ENCODE measurements around the gene CCDC157.
"Not testable (repeated sequence)": the region's sequence is repeated elsewhere in the genome, so short reads cannot be mapped to it uniquely, and the experiment has no call there.

The CCDC157 gene

DNA sequence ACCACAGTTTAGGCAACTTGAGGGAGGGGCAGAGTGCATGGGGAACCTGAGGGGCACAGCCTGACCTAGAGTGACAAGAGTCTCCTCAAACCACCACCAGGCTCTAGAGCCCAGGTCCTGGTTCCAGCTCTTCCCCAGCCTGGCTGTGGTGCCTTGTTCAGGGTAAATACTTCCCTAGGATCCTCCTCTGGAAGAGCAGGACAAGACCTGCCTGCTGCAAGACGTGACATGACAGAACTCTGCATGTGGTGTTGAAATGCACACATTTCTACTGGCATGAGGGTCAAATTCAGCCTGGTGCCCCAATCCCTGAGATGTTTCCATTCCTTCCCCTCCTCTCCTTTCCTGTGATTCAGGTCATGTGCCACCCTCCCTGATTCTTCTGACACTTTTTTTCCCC lies 43.4 kb downstream of the CCDC157 start:
- H3K27me3 ChIP-seq (ENCODE audit: control insufficient read depth, insufficient read depth, low read length) = peaks cover 9% of the 10 kb centered on the region
- no peaks in the 10 kb centered on the region for H3K36me3 ChIP-seq (ENCODE audit: control insufficient read depth, insufficient read depth, low read length)
- H3K9me3 ChIP-seq (ENCODE audit: control insufficient read depth, low read length) = no peaks in the 10 kb centered on the region
- no peak overlapping the region for H3K9ac ChIP-seq (ENCODE audit: low read length)
- H3K4me3 ChIP-seq (ENCODE audit: low read length) = no peak overlapping the region
- H3K4me1 ChIP-seq (ENCODE audit: control insufficient read depth, insufficient read depth, low read length) = peaks cover 35% of the 10 kb centered on the region

DNA sequence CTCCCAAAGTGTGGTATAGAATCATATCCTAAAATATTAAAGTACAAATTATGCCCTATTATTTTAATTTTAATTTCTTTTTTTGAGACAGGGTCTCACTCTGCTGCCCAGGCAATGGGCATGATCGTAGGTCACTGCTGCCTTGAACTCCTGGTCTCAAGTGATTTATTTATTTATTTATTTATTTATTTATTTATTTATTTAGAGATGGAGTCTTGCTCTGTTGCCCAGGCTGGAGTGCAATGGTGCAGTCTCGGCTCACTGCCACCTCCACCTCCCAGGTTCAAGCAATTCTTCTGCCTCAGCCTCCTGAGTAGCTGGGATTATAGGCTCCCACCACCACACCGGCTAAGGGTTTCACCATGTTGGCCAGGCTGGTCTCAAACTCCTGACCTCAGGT lies 44.2 kb downstream of the CCDC157 start:
- H3K4me1 ChIP-seq (ENCODE audit: control insufficient read depth, insufficient read depth, low read length) = peaks cover 35% of the 10 kb centered on the region
- H3K36me3 ChIP-seq (ENCODE audit: control insufficient read depth, insufficient read depth, low read length); H3K9me3 ChIP-seq (ENCODE audit: control insufficient read depth, low read length); H3K4me3 ChIP-seq (ENCODE audit: low read length); H3K27me3 ChIP-seq (ENCODE audit: control insufficient read depth, insufficient read depth, low read length); H3K9ac ChIP-seq (ENCODE audit: low read length): not testable (repeated sequence)

DNA sequence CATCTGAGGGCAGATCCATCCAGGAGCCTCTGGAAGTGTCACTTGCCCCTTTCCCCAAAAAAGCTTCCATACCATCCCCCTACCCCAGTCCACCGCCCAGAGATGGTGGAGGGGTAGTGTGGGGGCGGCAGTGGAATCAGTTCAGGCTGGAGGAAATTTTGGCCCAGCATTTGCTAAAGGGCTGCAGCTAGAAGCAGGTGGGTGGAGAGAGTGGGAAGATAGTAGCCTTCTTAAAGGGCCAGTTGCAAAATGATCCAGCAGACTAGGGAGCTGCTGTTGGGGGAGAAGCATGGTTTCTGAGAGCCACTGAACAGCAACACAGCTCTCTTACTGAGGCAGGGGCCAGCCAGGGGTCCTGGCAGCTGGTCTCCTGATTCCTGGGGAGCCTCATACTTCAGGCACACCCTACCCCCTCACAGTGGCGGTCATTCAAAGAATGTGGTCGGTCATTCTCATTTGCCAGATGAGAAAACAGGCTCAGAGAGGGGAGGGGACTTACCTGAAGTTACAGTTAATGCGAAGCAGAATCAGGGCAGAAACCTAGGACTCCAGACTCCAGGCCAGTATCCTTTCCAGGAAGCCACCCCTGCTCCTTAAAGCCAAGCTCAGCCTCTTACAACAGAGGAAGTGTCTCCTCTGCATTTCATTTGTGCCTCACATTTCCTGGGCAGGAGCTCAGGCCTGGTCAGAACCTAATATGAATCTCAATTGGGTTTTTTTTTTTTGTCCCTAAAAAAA lies 45.4 kb downstream of the CCDC157 start:
- no peaks in the 10 kb centered on the region for H3K36me3 ChIP-seq (ENCODE audit: control insufficient read depth, insufficient read depth, low read length)
- peaks cover 26% of the 10 kb centered on the region for H3K4me1 ChIP-seq (ENCODE audit: control insufficient read depth, insufficient read depth, low read length)
- no peak overlapping the region for H3K9ac ChIP-seq (ENCODE audit: low read length)
- peaks cover 9% of the 10 kb centered on the region for H3K27me3 ChIP-seq (ENCODE audit: control insufficient read depth, insufficient read depth, low read length)
- H3K9me3 ChIP-seq (ENCODE audit: control insufficient read depth, low read length) = no peaks in the 10 kb centered on the region
- no peak overlapping the region for H3K4me3 ChIP-seq (ENCODE audit: low read length)

DNA sequence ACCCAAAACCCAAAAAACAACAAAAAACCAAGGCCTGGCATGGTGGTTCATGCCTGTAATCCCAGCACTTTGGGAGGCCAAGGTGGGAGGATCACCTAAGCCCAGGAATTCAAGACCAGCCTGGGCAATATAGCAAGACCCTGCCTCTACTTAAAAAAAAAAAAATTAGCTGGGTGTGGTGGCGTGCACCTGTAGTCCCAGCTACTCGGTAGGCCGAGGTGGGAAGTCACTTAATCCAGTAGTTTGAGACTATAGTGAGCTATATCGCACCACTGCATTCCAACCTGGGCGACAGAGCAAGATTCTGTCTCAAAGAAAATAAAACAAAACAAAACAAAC lies 45.9 kb downstream of the CCDC157 start:
- H3K4me3 ChIP-seq (ENCODE audit: low read length); H3K9me3 ChIP-seq (ENCODE audit: control insufficient read depth, low read length); H3K27me3 ChIP-seq (ENCODE audit: control insufficient read depth, insufficient read depth, low read length); H3K9ac ChIP-seq (ENCODE audit: low read length); H3K36me3 ChIP-seq (ENCODE audit: control insufficient read depth, insufficient read depth, low read length): not testable (repeated sequence)
- peaks cover 21% of the 10 kb centered on the region for H3K4me1 ChIP-seq (ENCODE audit: control insufficient read depth, insufficient read depth, low read length)

DNA sequence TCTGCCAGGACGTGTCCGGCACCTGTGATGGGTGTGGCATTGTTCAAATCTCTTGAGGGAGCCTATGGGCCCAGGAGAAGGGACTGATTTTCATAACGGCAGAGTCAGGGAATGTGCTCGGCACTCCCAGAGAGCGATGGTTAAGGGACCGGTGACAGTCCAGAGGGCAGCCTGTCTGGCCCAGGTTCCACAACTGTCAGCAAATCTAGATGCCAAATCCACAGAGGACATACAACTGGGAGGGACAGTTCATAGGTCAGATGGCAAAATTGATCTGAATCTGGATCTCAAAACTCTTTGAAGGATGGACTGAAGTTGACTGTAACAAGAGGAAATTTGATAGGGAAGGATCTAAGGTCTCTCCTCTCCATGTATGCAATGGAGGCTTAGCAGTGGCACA lies 47.5 kb downstream of the CCDC157 start:
- H3K27me3 ChIP-seq (ENCODE audit: control insufficient read depth, insufficient read depth, low read length) = no peaks in the 10 kb centered on the region

DNA sequence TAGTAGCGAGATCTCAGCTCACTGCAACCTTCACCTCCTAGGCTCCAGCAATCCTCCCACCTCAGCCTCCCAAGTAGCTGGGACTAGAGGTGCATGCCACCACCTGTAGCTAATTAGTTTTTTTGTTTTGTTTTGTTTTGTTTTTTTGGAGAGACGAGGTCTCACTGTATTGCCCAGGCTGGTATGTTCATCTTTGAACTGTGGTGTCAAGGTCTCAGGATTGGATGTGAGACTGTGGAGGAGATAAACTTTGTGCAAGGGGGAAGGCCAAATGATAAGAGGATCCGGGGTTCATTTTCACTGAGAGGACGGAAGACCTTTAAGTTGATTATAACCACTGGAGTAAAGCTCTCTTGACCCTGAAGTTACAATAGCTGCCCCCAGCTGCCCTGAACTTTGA lies 48.9 kb downstream of the CCDC157 start:
- Histone ChIP-seq H3K27me3 (ENCODE audit: control insufficient read depth, insufficient read depth, low read length) (no peaks in the 10 kb centered on the region), H3K4me3 (ENCODE audit: low read length) (no peak overlapping the region), H3K36me3 (ENCODE audit: control insufficient read depth, insufficient read depth, low read length) (no peaks in the 10 kb centered on the region), H3K4me1 (ENCODE audit: control insufficient read depth, insufficient read depth, low read length) (peaks cover 7% of the 10 kb centered on the region), H3K9me3 (ENCODE audit: control insufficient read depth, low read length) (no peaks in the 10 kb centered on the region), H3K9ac (ENCODE audit: low read length) (no peak overlapping the region)

More for the DNA sequence above, 47.5 kb downstream of the CCDC157 start:
- H3K4me1 ChIP-seq (ENCODE audit: control insufficient read depth, insufficient read depth, low read length) = peaks cover 7% of the 10 kb centered on the region
- H3K9ac ChIP-seq (ENCODE audit: low read length) = no peak overlapping the region
- H3K4me3 ChIP-seq (ENCODE audit: low read length) = no peak overlapping the region
- no peaks in the 10 kb centered on the region for H3K9me3 ChIP-seq (ENCODE audit: control insufficient read depth, low read length)
- H3K36me3 ChIP-seq (ENCODE audit: control insufficient read depth, insufficient read depth, low read length) = no peaks in the 10 kb centered on the region

DNA sequence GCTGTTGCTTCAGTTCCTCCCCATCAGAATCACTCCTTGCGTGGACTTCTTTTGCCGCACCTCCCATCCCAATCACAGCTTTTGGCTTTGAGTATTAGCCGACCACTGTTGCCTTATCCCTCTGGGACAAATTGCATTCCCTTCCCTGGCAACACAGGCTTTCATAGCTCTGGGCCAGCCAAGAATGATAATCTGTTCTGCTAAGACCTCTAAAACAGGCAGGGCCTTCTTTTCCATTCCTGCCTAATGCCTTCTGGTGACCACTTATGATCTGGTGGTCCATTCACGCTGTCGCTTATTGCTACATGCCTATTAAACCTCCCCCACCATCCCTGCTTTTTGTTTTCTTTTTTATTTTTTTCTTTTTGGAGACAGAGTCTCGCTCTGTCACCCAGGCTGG lies 49.6 kb downstream of the CCDC157 start:
- Histone ChIP-seq H3K4me1 (ENCODE audit: control insufficient read depth, insufficient read depth, low read length) (peaks cover 7% of the 10 kb centered on the region), H3K36me3 (ENCODE audit: control insufficient read depth, insufficient read depth, low read length) (no peaks in the 10 kb centered on the region), H3K9me3 (ENCODE audit: control insufficient read depth, low read length) (no peaks in the 10 kb centered on the region), H3K27me3 (ENCODE audit: control insufficient read depth, insufficient read depth, low read length) (no peaks in the 10 kb centered on the region), H3K4me3 (ENCODE audit: low read length) (no peak overlapping the region), H3K9ac (ENCODE audit: low read length) (no peak overlapping the region)

DNA sequence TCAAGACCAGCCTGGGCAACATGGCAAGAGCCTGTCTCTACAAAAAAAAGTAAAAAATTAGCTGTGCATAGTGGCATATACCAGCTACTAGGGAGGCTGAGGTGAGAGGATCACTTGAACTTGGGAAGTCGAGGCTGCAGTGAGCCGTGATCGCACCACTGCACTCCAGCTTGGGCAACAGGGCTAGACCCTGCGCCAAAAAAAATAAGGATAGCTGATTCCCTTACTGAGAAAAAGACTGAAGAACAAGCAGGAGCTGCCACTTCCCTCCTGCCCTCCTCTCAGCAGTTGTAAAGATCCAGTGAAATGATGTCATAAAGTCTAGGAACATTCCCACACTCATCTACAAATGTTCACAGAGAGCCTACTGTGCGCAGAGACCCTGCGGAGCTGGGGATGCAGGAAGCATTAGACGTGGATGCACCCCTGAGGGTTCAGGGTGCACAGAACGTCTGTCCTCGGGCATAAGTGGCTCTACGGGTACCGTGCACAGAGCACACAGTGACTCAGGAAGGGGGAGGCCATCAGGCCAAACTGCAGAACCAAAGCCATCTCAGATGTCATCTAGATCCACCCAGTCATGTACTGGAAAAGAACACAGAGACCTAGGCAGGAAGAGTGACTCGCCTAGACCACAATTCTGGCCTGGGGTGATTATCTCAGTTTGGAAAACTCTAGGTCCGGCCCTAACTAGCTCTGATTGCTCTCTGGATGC lies 51.7 kb downstream of the CCDC157 start:
- no peaks in the 10 kb centered on the region for H3K9me3 ChIP-seq (ENCODE audit: control insufficient read depth, low read length)
- H3K4me1 ChIP-seq (ENCODE audit: control insufficient read depth, insufficient read depth, low read length) = no peaks in the 10 kb centered on the region
- no peak overlapping the region for H3K4me3 ChIP-seq (ENCODE audit: low read length)
- no peaks in the 10 kb centered on the region for H3K27me3 ChIP-seq (ENCODE audit: control insufficient read depth, insufficient read depth, low read length)
- H3K9ac ChIP-seq (ENCODE audit: low read length) = no peak overlapping the region
- H3K36me3 ChIP-seq (ENCODE audit: control insufficient read depth, insufficient read depth, low read length) = no peaks in the 10 kb centered on the region

DNA sequence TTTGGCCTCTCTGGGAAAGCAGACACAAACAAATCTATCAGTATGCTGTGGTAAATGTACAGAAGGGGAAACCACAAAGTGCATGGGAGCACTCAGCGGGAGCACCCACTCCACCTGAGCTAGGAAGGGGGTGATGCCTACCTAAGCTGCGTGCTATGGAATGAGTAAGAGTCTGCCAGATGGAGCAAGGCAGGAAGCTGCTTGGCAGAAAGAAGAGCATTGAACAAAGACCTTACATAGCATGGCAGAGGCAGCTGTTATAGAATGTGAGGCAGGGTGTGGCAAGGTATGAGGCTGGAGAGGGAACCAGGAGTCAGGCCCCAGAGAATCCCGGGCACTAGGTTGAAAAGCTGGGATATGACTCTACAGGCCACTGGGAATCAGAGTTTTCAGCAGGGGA lies 55.0 kb downstream of the CCDC157 start:
- Histone ChIP-seq H3K36me3 (ENCODE audit: control insufficient read depth, insufficient read depth, low read length) (peaks cover 7% of the 10 kb centered on the region), H3K4me1 (ENCODE audit: control insufficient read depth, insufficient read depth, low read length) (peaks cover 13% of the 10 kb centered on the region), H3K9me3 (ENCODE audit: control insufficient read depth, low read length) (no peaks in the 10 kb centered on the region)

DNA sequence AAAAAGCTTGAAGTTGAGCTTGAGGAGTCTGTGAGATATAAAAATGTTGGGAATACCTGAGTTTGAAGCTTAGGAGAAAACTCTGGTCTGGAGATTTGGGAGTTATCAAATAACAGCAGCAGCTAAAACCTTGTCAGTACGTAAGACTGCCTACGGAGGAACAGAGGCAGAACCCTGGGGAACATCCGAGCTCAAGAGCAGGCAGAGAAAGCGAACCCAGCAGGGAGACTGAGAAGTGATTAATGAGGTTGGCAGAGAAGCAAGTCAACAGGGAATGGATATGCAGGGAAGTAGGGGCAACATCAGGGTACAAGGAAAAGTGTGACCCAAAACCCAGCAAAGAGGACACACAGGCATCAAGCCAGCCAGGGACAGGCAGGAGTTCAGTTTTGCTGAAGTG lies 56.2 kb downstream of the CCDC157 start:
- Histone ChIP-seq H3K9ac (ENCODE audit: low read length) (no peak overlapping the region), H3K4me3 (ENCODE audit: low read length) (no peak overlapping the region), H3K36me3 (ENCODE audit: control insufficient read depth, insufficient read depth, low read length) (peaks cover 7% of the 10 kb centered on the region), H3K4me1 (ENCODE audit: control insufficient read depth, insufficient read depth, low read length) (peaks cover 25% of the 10 kb centered on the region), H3K27me3 (ENCODE audit: control insufficient read depth, insufficient read depth, low read length) (no peaks in the 10 kb centered on the region), H3K9me3 (ENCODE audit: control insufficient read depth, low read length) (no peaks in the 10 kb centered on the region)

More for the DNA sequence above, 55.0 kb downstream of the CCDC157 start:
- Histone ChIP-seq H3K4me3 (ENCODE audit: low read length) (no peak overlapping the region), H3K27me3 (ENCODE audit: control insufficient read depth, insufficient read depth, low read length) (no peaks in the 10 kb centered on the region), H3K9ac (ENCODE audit: low read length) (no peak overlapping the region)

DNA sequence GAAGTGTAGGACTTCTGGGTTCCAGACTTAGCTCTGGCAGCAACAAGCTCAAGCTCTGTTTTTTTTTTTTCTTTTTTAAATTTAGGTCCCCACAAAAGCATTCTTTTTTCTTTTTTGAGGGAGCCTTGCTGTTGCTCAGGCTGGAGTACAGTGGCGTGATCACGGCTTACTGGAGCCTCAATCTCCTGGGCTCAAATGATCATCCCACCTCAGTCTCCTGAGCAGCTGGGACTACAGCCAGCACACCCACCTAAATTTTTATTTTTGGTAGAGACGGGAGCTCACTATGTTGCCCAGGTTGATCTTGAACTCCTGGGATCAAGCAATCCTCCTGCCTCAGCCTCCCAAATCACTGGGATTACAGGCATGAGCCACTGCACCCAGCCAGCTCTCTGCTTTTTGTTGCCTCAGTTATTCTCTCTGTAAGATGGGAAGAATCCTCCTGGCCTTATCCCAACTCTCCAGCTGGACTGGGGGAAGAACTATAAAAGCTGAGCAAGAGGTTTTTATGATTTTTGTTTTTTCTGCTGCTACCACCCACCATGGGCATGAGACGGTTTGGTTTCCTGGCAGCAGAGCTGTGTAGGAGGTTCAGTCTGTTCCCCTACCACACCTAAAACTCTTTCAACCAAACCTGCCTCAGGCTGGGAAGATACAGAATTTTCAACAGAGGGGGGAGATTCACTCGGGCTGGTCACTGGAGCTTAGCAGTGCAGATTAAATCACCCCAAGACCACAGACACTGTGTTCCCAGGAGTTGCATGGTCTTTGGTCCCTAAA lies 57.1 kb downstream of the CCDC157 start:
- Histone ChIP-seq H3K4me3 (ENCODE audit: low read length) (no peak overlapping the region), H3K27me3 (ENCODE audit: control insufficient read depth, insufficient read depth, low read length) (no peaks in the 10 kb centered on the region), H3K9ac (ENCODE audit: low read length) (no peak overlapping the region), H3K9me3 (ENCODE audit: control insufficient read depth, low read length) (no peaks in the 10 kb centered on the region), H3K36me3 (ENCODE audit: control insufficient read depth, insufficient read depth, low read length) (peaks cover 7% of the 10 kb centered on the region), H3K4me1 (ENCODE audit: control insufficient read depth, insufficient read depth, low read length) (peaks cover 33% of the 10 kb centered on the region)

DNA sequence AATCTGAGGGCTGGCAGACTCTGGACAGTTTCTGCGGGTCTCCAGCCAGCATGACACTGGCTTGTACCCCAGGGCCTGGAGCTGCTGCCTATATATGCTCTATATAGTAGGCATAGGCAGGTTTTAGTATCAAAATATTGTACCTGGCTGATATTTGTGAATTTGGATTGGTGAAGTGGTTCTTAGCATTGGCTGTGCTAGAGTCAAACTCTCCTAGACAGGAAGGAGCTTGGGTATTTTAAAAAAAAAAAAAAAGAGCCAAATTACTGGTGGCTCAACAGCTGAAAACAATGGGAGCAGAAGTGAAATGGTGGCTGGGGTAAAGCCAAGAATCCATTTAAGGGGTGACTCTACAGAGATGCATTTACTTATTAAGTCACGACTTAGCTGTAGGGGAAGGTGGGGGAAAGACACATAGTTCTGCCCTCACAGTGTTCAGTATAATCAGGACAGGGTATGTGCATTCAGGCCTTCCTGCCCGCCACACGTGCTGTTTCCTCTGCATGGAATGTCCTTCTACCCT lies 57.8 kb downstream of the CCDC157 start:
- Histone ChIP-seq H3K36me3 (ENCODE audit: control insufficient read depth, insufficient read depth, low read length) (peaks cover 7% of the 10 kb centered on the region), H3K9me3 (ENCODE audit: control insufficient read depth, low read length) (no peaks in the 10 kb centered on the region), H3K4me1 (ENCODE audit: control insufficient read depth, insufficient read depth, low read length) (peaks cover 38% of the 10 kb centered on the region), H3K4me3 (ENCODE audit: low read length) (no peak overlapping the region), H3K27me3 (ENCODE audit: control insufficient read depth, insufficient read depth, low read length) (no peaks in the 10 kb centered on the region), H3K9ac (ENCODE audit: low read length) (no peak overlapping the region)
